GM13976 (cell line): Measurements from ENCODE around the gene KCNJ5.

Experiments used
- DNase-seq: peaks from one replicate; pipeline ENCODE4 v3.0.0; 2012; ENCODE audit warnings: low spot score
- CTCF ChIP-seq: IDR thresholded peaks from 2 replicates; pipeline ENCODE4 v1.5.1; 2012; ENCODE audit warnings: borderline replicate concordance, mild to moderate bottlenecking; ENCODE audit not compliant: insufficient read depth; ENCODE audit errors: extremely low read depth, missing control alignments, control extremely low read depth
- in situ Hi-C: fragments of 300-500 bp; cut with MboI; formaldehyde crosslinking; loops from one replicate; pipeline ENCODE4 v1.12.0; 2022; ENCODE audit warnings: low sequenced_read_pairs, mixed read lengths, inconsistent platforms; ENCODE audit not compliant: unreplicated experiment

The KCNJ5 gene

GRCh38 chr11:128931066-128931465, 39.9 kb downstream of the KCNJ5 start:
- TF ChIP-seq CTCF: no peak
- no peak for DNase-seq
- in situ Hi-C loops: no loop called here

- TF ChIP-seq CTCF: no peak
- in situ Hi-C loops: no loop called here
- no peak for DNase-seq
Observed at GRCh38 chr11:128931668-128932067, 40.5 kb downstream of the KCNJ5 start.

- no peak for DNase-seq
- in situ Hi-C loops: no loop called here
Observed at GRCh38 chr11:128933481-128934178, 42.5 kb downstream of the KCNJ5 start.

GRCh38 chr11:128934351-128934750, 43.2 kb downstream of the KCNJ5 start:
- TF ChIP-seq CTCF: no peak
- DNase-seq: no peak
- in situ Hi-C loops: no loop called here

More at GRCh38 chr11:128933481-128934178, 42.5 kb downstream of the KCNJ5 start:
- no peak for TF ChIP-seq CTCF

GRCh38 chr11:128934926-128935325, 43.8 kb downstream of the KCNJ5 start:
- in situ Hi-C loops: no loop called here
- DNase-seq: no peak
- TF ChIP-seq CTCF: no peak

- DNase-seq: no peak
- no peak for TF ChIP-seq CTCF
- in situ Hi-C loops: no loop called here
Observed at GRCh38 chr11:128936606-128937251, 45.6 kb downstream of the KCNJ5 start.
